CD4-positive, alpha-beta memory T cell (primary cell): ENCODE measurements around the gene P2RY2. TPM values are rescaled to one million over a fixed set of nuclear protein-coding genes. Genes with fewer than 3 reads are reported as not detected.

ENCODE experiments used
- CTCF ChIA-PET: fragments of 350-600 bp; sonication (Branson Sonifier 250); formaldehyde crosslinking; loops from one replicate; lab custom pipeline; 2021; ENCODE audit warnings: inconsistent platforms; ENCODE audit not compliant: partially characterized antibody; lab: Charles Lee
- POLR2A ChIA-PET: fragments of 350-600 bp; sonication (Branson Sonifier 250); formaldehyde crosslinking; loops from one replicate; lab custom pipeline; 2021; ENCODE audit not compliant: partially characterized antibody; lab: Charles Lee
- DNase-seq, 5 donors: peaks; one replicate each; pipeline versions ENCODE4 v3.0.0 to v3.0.0-alpha.2; 2020 to 2022; ENCODE audit warnings: mixed read lengths in 1 of 5
- H3K27ac ChIP-seq: one replicate; pipeline ENCODE4 v1.7.0; 2013; ENCODE audit warnings: low read depth, low read length
- H3K27me3 ChIP-seq: 2 replicates; pipeline ENCODE4 v1.7.0; 2013; ENCODE audit warnings: mild to moderate bottlenecking, low read length, moderate library complexity; ENCODE audit not compliant: insufficient read depth
- H3K36me3 ChIP-seq: 2 replicates; pipeline ENCODE4 v1.7.0; 2013; ENCODE audit warnings: mild to moderate bottlenecking, low read length, moderate library complexity; ENCODE audit not compliant: insufficient read depth
- H3K4me1 ChIP-seq: 2 replicates; pipeline ENCODE4 v1.7.0; 2013; ENCODE audit warnings: mild to moderate bottlenecking, low read length, moderate library complexity; ENCODE audit not compliant: insufficient read depth
- H3K4me3 ChIP-seq, 2 donors: one replicate each; pipeline ENCODE4 v1.7.0; 2013; ENCODE audit warnings: low read length in 2 of 2, mild to moderate bottlenecking in 1 of 2
- H3K9me3 ChIP-seq, 2 donors: one replicate each; pipeline ENCODE4 v1.7.0; 2013; ENCODE audit warnings: low read length in 2 of 2, control low read depth in 1 of 2; ENCODE audit not compliant: control insufficient read depth in 1 of 2
- H3K27ac Mint-ChIP-seq, 7 donors: one replicate each; pipeline ENCODE4 v1.8.0; 2020 to 2021; ENCODE audit warnings: mixed read lengths in 7 of 7, mild to moderate bottlenecking in 6 of 7, inconsistent platforms in 3 of 7, moderate library complexity in 3 of 7
- H3K27me3 Mint-ChIP-seq, 2 donors: one replicate each; pipeline ENCODE4 v1.8.0; 2020 to 2021; ENCODE audit warnings: mixed read lengths in 2 of 2
- H3K36me3 Mint-ChIP-seq, 2 donors: one replicate each; pipeline ENCODE4 v1.8.0; 2020 to 2021; ENCODE audit warnings: mixed read lengths in 2 of 2, inconsistent platforms in 1 of 2, mild to moderate bottlenecking in 1 of 2
- H3K4me1 Mint-ChIP-seq, 4 donors: one replicate each; pipeline ENCODE4 v1.8.0; 2020 to 2021; ENCODE audit warnings: mixed read lengths in 4 of 4, mild to moderate bottlenecking in 1 of 4
- H3K4me3 Mint-ChIP-seq, 8 donors: one replicate each; pipeline ENCODE4 v1.8.0; 2020 to 2021; ENCODE audit warnings: mixed read lengths in 8 of 8, mild to moderate bottlenecking in 7 of 8, moderate library complexity in 6 of 8, inconsistent platforms in 3 of 8
- H3K9me3 Mint-ChIP-seq, 8 donors: one replicate each; pipeline ENCODE4 v1.8.0; 2020 to 2021; ENCODE audit warnings: mixed read lengths in 8 of 8, mild to moderate bottlenecking in 5 of 8, inconsistent platforms in 3 of 8, moderate library complexity in 1 of 8
- intact Hi-C: fragments of 100-400 bp; cut with micrococcal nuclease; formaldehyde crosslinking; loops from one replicate; pipeline ENCODE4 v1.15.1; 2023
- polyA plus RNA-seq, 2 donors: library from polyadenylated mRNA; unstranded; fragments of 300-500 nt; fragmentation: Illumina TruSeq; gene quantifications; one replicate each; pipeline ENCODE4 v1.2.3, GENCODE V29; 2021
- total RNA-seq, 2 experiments: library from RNA; stranded (reverse); gene quantifications; one replicate each; pipeline ENCODE4 v1.2.3, GENCODE V29; 2021

The P2RY2 gene
- total and polyA plus RNA-seq, 4 experiments from 2014 or later, result not detected

DNA sequence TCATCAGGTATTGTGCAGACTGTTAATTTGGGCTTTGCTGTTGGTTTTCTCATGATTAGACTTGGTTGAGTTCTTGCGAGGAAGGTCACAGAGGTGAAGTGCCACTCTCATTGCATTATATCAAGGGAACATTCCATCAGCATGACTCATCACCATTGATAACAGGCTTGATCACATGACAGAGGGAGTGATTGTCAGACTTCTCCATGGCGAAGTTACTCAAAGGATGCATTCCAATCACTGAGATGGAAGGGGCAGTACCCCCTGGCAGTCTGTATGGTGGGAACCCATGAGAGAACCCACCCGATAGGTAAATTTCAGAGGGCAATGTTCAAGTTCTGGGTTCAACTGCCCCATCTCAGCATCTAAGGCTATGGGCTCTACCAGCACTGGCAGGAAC is 19.4 kb upstream of the P2RY2 start:
- no peaks in the 10 kb centered on the region for H3K9me3 Mint-ChIP-seq
- Histone ChIP-seq H3K27ac (no peak overlapping the region), H3K27me3 (no peaks in the 10 kb centered on the region), H3K4me1 (no peaks in the 10 kb centered on the region), H3K36me3 (no peaks in the 10 kb centered on the region), H3K9me3 (no peaks in the 10 kb centered on the region), H3K4me3 (no peak overlapping the region)
- DNase-seq, result no peak
- intact Hi-C loops, result no loop called here
- H3K27me3 Mint-ChIP-seq, result peaks cover 3 to 7% of the 10 kb centered on the region in 2 donors
- H3K27ac Mint-ChIP-seq, result no peak overlapping the region
- ChIA-PET POLR2A (no interaction called here), CTCF (no interaction called here)
- H3K4me3 Mint-ChIP-seq, result no peak overlapping the region
- no peaks in the 10 kb centered on the region for H3K36me3 Mint-ChIP-seq
- no peaks in the 10 kb centered on the region for H3K4me1 Mint-ChIP-seq

DNA sequence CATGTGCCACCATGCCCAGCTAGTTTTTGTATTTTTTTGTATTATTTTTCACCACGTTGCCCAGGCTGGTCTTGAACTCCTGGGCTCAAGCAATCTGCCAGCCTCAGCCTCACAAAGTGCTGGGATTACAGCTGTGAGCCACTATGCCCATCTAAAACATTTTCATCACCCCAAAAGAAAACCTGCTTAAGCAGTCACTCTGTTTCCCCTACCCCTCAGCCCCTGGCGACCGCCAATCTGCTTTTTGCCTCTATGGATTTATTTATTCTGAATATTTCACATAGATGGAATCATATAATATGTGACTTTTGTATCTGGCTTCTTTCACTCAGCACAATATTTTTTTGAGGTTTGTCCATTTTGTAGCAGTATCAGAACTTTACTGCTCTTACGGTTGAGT is 18.6 kb upstream of the P2RY2 start:
- H3K27me3 Mint-ChIP-seq, result peaks cover 3 to 7% of the 10 kb centered on the region in 2 donors
- Histone ChIP-seq H3K4me1 (no peaks in the 10 kb centered on the region), H3K27ac (no peak overlapping the region), H3K36me3 (no peaks in the 10 kb centered on the region), H3K9me3 (no peaks in the 10 kb centered on the region), H3K4me3 (no peak overlapping the region), H3K27me3 (no peaks in the 10 kb centered on the region)
- ChIA-PET POLR2A (no interaction called here), CTCF (no interaction called here)
- no peak overlapping the region for H3K4me3 Mint-ChIP-seq
- H3K4me1 Mint-ChIP-seq, result no peaks in the 10 kb centered on the region
- no peaks in the 10 kb centered on the region for H3K9me3 Mint-ChIP-seq
- no peaks in the 10 kb centered on the region for H3K36me3 Mint-ChIP-seq
- intact Hi-C loops, result no loop called here
- no peak for DNase-seq
- no peak overlapping the region for H3K27ac Mint-ChIP-seq

GRCh38 chr11:73200256-73200655 is 17.8 kb upstream of the P2RY2 start:
- no peak overlapping the region for H3K27ac Mint-ChIP-seq
- H3K9me3 Mint-ChIP-seq, result no peaks in the 10 kb centered on the region
- intact Hi-C loops, result no loop called here
- DNase-seq, result no peak
- Histone ChIP-seq H3K27ac (no peak overlapping the region), H3K9me3 (no peaks in the 10 kb centered on the region), H3K4me1 (no peaks in the 10 kb centered on the region), H3K36me3 (no peaks in the 10 kb centered on the region), H3K27me3 (no peaks in the 10 kb centered on the region), H3K4me3 (no peak overlapping the region)
- H3K4me1 Mint-ChIP-seq, result no peaks in the 10 kb centered on the region
- POLR2A ChIA-PET, result no interaction called here
- H3K27me3 Mint-ChIP-seq, result peaks cover 3 to 12% of the 10 kb centered on the region in 2 donors
- no peaks in the 10 kb centered on the region for H3K36me3 Mint-ChIP-seq
- H3K4me3 Mint-ChIP-seq, result no peak overlapping the region
- CTCF ChIA-PET, result no interaction called here

DNA sequence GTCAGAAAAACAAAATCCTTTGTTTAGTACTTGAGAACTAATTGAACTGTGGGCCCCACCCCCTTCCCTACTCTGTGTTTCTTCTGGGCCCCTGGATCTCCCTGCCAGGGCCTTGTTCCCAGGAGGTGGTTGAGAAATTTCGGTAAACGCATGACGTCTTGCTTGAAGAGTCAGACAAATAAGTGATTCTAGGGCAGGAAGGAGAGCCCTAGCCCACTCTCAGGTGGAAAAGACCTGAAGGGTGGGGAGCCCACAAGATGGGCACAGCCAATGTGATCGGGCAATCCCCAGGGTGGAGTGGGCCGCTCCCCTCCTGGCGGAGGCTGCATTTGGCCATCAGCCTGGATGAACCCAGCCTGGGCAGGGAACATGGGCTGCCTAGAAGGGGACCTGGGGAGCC is 16.8 kb upstream of the P2RY2 start:
- H3K27ac Mint-ChIP-seq, result no peak overlapping the region
- Histone ChIP-seq H3K36me3 (no peaks in the 10 kb centered on the region), H3K27ac (no peak overlapping the region), H3K27me3 (no peaks in the 10 kb centered on the region), H3K9me3 (no peaks in the 10 kb centered on the region), H3K4me1 (no peaks in the 10 kb centered on the region), H3K4me3 (no peak overlapping the region)
- H3K4me3 Mint-ChIP-seq, result no peak overlapping the region
- ChIA-PET CTCF (no interaction called here), POLR2A (no interaction called here)
- peaks cover 3 to 16% of the 10 kb centered on the region in 2 donors for H3K27me3 Mint-ChIP-seq
- DNase-seq, result no peak
- H3K36me3 Mint-ChIP-seq, result no peaks in the 10 kb centered on the region
- H3K4me1 Mint-ChIP-seq, result no peaks in the 10 kb centered on the region
- intact Hi-C loops, result no loop called here
- peaks cover 0 to under 1% (median 0%) of the 10 kb centered on the region in 8 donors for H3K9me3 Mint-ChIP-seq

GRCh38 chr11:73201888-73202780 is 15.9 kb upstream of the P2RY2 start:
- H3K4me3 Mint-ChIP-seq, result no peak overlapping the region
- Histone ChIP-seq H3K4me3 (no peak overlapping the region), H3K9me3 (no peaks in the 10 kb centered on the region), H3K4me1 (no peaks in the 10 kb centered on the region), H3K27ac (no peak overlapping the region), H3K36me3 (no peaks in the 10 kb centered on the region), H3K27me3 (no peaks in the 10 kb centered on the region)
- DNase-seq, result peak in 1 of 5 donors; percentile 23
- intact Hi-C loops, result no loop called here
- no peaks in the 10 kb centered on the region for H3K36me3 Mint-ChIP-seq
- peaks cover 0 to 4% (median 0%) of the 10 kb centered on the region in 8 donors for H3K9me3 Mint-ChIP-seq
- H3K27me3 Mint-ChIP-seq, result peaks cover 6 to 20% of the 10 kb centered on the region in 2 donors
- peak overlapping the region in 1 of 7 donors; percentile 52 for H3K27ac Mint-ChIP-seq
- H3K4me1 Mint-ChIP-seq, result no peaks in the 10 kb centered on the region
- CTCF ChIA-PET, result no interaction called here
- POLR2A ChIA-PET, result no interaction called here

DNA sequence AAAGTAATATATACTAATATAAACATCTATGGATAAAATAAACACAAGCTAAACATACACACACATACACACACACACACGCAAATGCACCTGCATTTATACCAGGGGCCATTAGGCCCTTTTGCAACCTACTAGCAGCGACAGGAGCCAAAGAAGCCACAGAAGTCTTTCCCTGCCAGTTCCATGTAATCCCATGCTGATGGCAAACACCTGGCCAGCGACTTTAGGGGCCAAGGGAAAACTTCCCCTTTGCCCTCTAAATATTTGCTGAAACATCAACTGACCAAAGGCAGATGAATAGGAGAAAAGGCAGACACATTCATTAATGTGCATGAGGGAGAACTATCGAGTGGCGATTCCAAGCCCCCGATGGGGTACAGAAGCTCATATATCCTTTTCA is 14.8 kb upstream of the P2RY2 start:
- H3K27me3 ChIP-seq, result no peaks in the 10 kb centered on the region
- H3K27ac ChIP-seq, result no peak overlapping the region
- H3K36me3 Mint-ChIP-seq, result no peaks in the 10 kb centered on the region
- no peaks in the 10 kb centered on the region for H3K9me3 ChIP-seq
- peaks cover 6 to 20% of the 10 kb centered on the region in 2 donors for H3K27me3 Mint-ChIP-seq
- POLR2A ChIA-PET, result no interaction called here
- no peaks in the 10 kb centered on the region for H3K36me3 ChIP-seq
- CTCF ChIA-PET, result no interaction called here
- no peak overlapping the region for H3K27ac Mint-ChIP-seq
- H3K4me1 ChIP-seq, result no peaks in the 10 kb centered on the region
- no peaks in the 10 kb centered on the region for H3K4me1 Mint-ChIP-seq
- H3K4me3 Mint-ChIP-seq, result no peak overlapping the region
- H3K9me3 Mint-ChIP-seq, result peaks cover 0 to 4% (median 0%) of the 10 kb centered on the region in 8 donors
- intact Hi-C loops, result no loop called here
- no peak for DNase-seq
- H3K4me3 ChIP-seq, result no peak overlapping the region

GRCh38 chr11:73203790-73204189 is 14.3 kb upstream of the P2RY2 start:
- ChIA-PET POLR2A (no interaction called here), CTCF (no interaction called here)
- Histone ChIP-seq H3K27me3 (no peaks in the 10 kb centered on the region), H3K27ac (no peak overlapping the region), H3K4me1 (no peaks in the 10 kb centered on the region), H3K4me3 (no peak overlapping the region), H3K36me3 (no peaks in the 10 kb centered on the region), H3K9me3 (no peaks in the 10 kb centered on the region)
- H3K9me3 Mint-ChIP-seq, result peaks cover 0 to 5% (median 0%) of the 10 kb centered on the region in 8 donors
- no peak overlapping the region for H3K27ac Mint-ChIP-seq
- no peaks in the 10 kb centered on the region for H3K36me3 Mint-ChIP-seq
- intact Hi-C loops, result no loop called here
- H3K4me3 Mint-ChIP-seq, result no peak overlapping the region
- no peaks in the 10 kb centered on the region for H3K4me1 Mint-ChIP-seq
- DNase-seq, result no peak
- peaks cover 4 to 20% of the 10 kb centered on the region in 2 donors for H3K27me3 Mint-ChIP-seq
